Heart right ventricle (tissue), 16 donors: Measurements from ENCODE around the gene MTSS2. TPM values are rescaled to one million over a fixed set of nuclear protein-coding genes. Genes with fewer than 3 reads are reported as not detected.
A peak's percentile ranks its signal among the peaks of the same experiment; 100 is the strongest.

Experiments
- ATAC-seq, 8 donors: fragments of 200-7000 bp; cut with Tn5 transposase; one replicate each; pipeline ENCODE4 v1.9.1; 2020; ENCODE audit warnings: mild to moderate bottlenecking in 8 of 8, moderate library complexity in 8 of 8, moderate number of reproducible peaks in 1 of 8
- DNase-seq, 2 donors: peaks; one replicate each; pipeline ENCODE4 v3.0.0-alpha.2; 2020
- H3K27ac ChIP-seq, 10 donors: fragments of 200-600 bp; sonication (generic) in 2 of 10; one replicate each; pipeline versions ENCODE4 v1.5.0 to v1.8.0; 2020 to 2022; ENCODE audit warnings: mild to moderate bottlenecking in 3 of 10
- H3K27me3 ChIP-seq, 7 donors: fragments of 200-600 bp; one replicate each; pipeline ENCODE4 v1.8.0; 2021 to 2022; ENCODE audit warnings: mild to moderate bottlenecking in 2 of 7
- H3K36me3 ChIP-seq, 9 donors: fragments of 200-600 bp; sonication (generic) in 1 of 9; one replicate each; pipeline versions ENCODE4 v1.5.0 to v1.8.0; 2020 to 2022; ENCODE audit warnings: mild to moderate bottlenecking in 2 of 9
- H3K4me1 ChIP-seq, 9 donors: fragments of 200-600 bp; sonication (generic) in 1 of 9; one replicate each; pipeline versions ENCODE4 v1.5.0 to v1.8.0; 2020 to 2022; ENCODE audit warnings: mild to moderate bottlenecking in 4 of 9
- H3K4me3 ChIP-seq, 10 donors: fragments of 200-600 bp; sonication (generic) in 2 of 10; one replicate each; pipeline versions ENCODE4 v1.5.0 to v1.8.0; 2020 to 2022; ENCODE audit warnings: mild to moderate bottlenecking in 7 of 10, moderate library complexity in 2 of 10
- H3K9me3 ChIP-seq, 11 donors: fragments of 200-600 bp in 10 of 11; sonication (generic) in 2 of 11; one replicate each; pipeline versions ENCODE4 v1.5.0 to v1.8.0; 2013 to 2022; ENCODE audit warnings: mild to moderate bottlenecking in 2 of 11, control low read depth in 1 of 11, moderate library complexity in 1 of 11
- WGBS, 2 donors: extraction: QIAGEN DNeasy Blood & Tissue Kit; methylation state at CpG; one replicate each; pipeline ENCODE4 v1.1.7; 2013; ENCODE audit warnings: inconsistent platforms in 1 of 2; 5-methylcytosine and 5-hydroxymethylcytosine counted together
- intact Hi-C, 10 donors: fragments of 100-400 bp; cut with DNase I; formaldehyde crosslinking; loops; one replicate each; pipeline versions ENCODE4 v1.11.1 to v1.14.2; 2022
- polyA plus RNA-seq, 2 donors: library from polyadenylated mRNA; stranded (reverse); fragments of 200-250 nt; gene quantifications; one replicate each; pipeline ENCODE4 v1.2.3, GENCODE V29; 2013
- total RNA-seq, 10 donors: library from RNA; stranded (reverse); fragmentation: NEBNext Ultra II Directional in 3 of 10; extraction: Animal tissue kit (Norgen Biotek cat#: 25700) in 3 of 10; gene quantifications; one replicate each; pipeline versions ENCODE4 v1.2.1 to v1.2.4, GENCODE V29; 2021 to 2023
- TF ChIP-seq, protein P1 (sequence below), 9 donors: fragments of 200-600 bp; sonication (generic) in 2 of 9; IDR thresholded peaks; one replicate each; pipeline versions ENCODE4 v1.5.0 to v1.8.0; 2021 to 2022; ENCODE audit warnings: antibody characterized with exemption in 9 of 9, mild to moderate bottlenecking in 5 of 9, moderate library complexity in 1 of 9
- donor health status: Arrhythmogenic right ventricular cardiomyopathy.
- donor health status: ischemic (EF 13 %, LVEDD 7.1; RV severe dilation, severe dysfunction).
- donor health status: healthy with polysubstance abuse.
- donor health status: DM: no; HTN: yes; CAD: no.
- donor health status: DM: no; HTN: no; CAD: no.
- donor health status: ischemic (EF 25% LVEDD 6.9; RV normal size, moderate dysfunction).
- donor health status: ischemic (EF 25% LVEDD 5.7; RV mildly dilated, moderate dysfunction).
- donor health status: healthy.
- donor health status: DM: yes; HTN: yes; CAD: no.
- donor health status: Ischemic cardiomyopathy.
- donor health status: ischemic (EF 35%, LVEDD 5.7; RV mildly dilated, moderate dysfunction).
- donor health status: nonischemic (EF 11% LVEDD 7.7; RV severe dilation, severe dysfunction).
- donor health status: DM: yes; HTN: yes; CAD: no.
- donor health status: PGD.
- donor health status: ischemic (EF 29% LVEDD 5.4; RV normal size, mild dysfunction).
- donor health status: nonischemic (EF 23%, LVEDD 6.1; RV moderate dilation, normal function).

Gene MTSS2
- total and polyA plus RNA-seq, 12 donors = 39.0 to 121 (median 58.9) TPM

DNA sequence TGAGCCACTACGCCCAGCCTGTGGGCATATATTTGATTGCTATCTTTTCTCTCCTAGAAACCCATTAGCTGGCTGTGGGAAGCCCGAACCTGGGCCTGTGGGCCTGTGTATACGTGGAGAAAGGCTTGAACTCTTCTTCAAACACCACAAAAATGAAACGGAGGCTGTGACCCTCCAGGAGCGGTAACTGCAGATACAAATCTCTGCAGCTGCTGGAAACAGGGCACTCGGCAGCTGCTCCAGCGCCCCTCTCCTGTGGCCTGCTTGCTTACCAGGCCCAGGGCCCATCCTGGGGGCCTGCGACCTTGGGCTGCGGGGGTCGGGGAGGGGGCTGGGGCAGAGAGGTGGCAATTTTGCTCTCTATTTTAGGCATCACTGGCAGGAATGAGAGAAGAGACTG is 28.0 kb upstream of the MTSS2 start:
- H3K4me3 ChIP-seq = no peak overlapping the region
- intact Hi-C loops = no loop called here
- ATAC-seq = no peak

DNA sequence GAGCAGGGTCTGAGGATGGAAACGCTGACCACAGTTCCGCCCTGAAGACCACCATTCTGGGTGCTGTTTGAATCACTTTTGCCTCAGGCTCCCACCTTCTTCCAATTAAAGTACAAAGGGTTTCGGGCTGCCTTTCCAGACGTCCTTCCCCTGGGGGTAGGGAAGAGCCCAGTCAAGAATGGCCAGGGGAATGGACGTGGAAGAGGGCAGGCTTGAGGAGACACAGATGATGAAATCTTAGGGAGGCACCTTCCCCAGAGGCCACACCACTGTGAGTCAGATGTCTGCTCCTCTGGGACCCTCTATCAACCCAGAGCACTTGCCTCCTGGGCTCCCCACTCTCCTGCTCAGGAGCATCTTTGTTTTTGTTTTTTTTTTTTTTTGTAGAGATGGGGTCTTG is 27.5 kb upstream of the MTSS2 start:
- Histone ChIP-seq H3K4me1 (peaks cover 9 to 44% (median 30%) of the 10 kb centered on the region in 9 donors), H3K4me3 (no peak overlapping the region), H3K27me3 (no peaks in the 10 kb centered on the region), H3K27ac (no peak overlapping the region), H3K36me3 (peaks cover 0 to 6% (median 0%) of the 10 kb centered on the region in 9 donors), H3K9me3 (no peaks in the 10 kb centered on the region)
- DNase-seq (no peak), ATAC-seq (no peak)
- 71 to 92% methylated on average over 5 of the region's 5 CpGs for WGBS, 2 donors
- TF ChIP-seq, protein P1, sequence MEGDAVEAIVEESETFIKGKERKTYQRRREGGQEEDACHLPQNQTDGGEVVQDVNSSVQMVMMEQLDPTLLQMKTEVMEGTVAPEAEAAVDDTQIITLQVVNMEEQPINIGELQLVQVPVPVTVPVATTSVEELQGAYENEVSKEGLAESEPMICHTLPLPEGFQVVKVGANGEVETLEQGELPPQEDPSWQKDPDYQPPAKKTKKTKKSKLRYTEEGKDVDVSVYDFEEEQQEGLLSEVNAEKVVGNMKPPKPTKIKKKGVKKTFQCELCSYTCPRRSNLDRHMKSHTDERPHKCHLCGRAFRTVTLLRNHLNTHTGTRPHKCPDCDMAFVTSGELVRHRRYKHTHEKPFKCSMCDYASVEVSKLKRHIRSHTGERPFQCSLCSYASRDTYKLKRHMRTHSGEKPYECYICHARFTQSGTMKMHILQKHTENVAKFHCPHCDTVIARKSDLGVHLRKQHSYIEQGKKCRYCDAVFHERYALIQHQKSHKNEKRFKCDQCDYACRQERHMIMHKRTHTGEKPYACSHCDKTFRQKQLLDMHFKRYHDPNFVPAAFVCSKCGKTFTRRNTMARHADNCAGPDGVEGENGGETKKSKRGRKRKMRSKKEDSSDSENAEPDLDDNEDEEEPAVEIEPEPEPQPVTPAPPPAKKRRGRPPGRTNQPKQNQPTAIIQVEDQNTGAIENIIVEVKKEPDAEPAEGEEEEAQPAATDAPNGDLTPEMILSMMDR (IDR thresholded peaks at IDR 0.05) = no peak
- intact Hi-C loops = no loop called here

More for the DNA sequence above, 28.0 kb upstream of the MTSS2 start:
- H3K4me1 ChIP-seq = peaks cover 9 to 42% (median 30%) of the 10 kb centered on the region in 9 donors
- no peak for DNase-seq
- H3K27ac ChIP-seq = peak overlapping the region in 1 of 10 donors; percentile 67
- TF ChIP-seq, protein P1 (IDR thresholded peaks at IDR 0.05) = no peak
- no peaks in the 10 kb centered on the region for H3K9me3 ChIP-seq
- H3K36me3 ChIP-seq = peaks cover 0 to 6% (median 0%) of the 10 kb centered on the region in 9 donors
- 95% methylated on average over 10 of the region's 10 CpGs for WGBS, 2 donors
- H3K27me3 ChIP-seq = no peaks in the 10 kb centered on the region

DNA sequence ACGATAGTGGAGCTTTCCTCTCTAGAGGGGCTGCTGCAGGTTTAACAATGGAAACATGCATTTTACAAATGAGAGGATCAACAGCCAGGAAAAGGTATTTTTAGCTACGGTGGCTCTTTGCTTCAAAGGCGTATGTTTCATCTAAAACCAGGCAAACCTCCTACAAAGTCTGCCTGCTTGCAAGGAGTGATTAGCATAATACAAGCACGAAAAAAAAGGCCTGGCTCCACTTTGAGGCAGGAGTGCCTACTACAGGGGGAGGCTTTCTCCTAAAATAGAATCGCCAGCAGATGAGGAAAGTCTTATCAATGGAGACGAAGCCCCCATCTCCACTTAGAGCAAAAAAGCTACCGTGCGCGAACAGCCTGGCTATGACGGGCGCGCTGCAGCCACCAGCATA is 27.1 kb upstream of the MTSS2 start:
- H3K9me3 ChIP-seq = no peaks in the 10 kb centered on the region
- ATAC-seq (no peak), DNase-seq (no peak)
- H3K4me1 ChIP-seq = peaks cover 9 to 44% (median 30%) of the 10 kb centered on the region in 9 donors
- TF ChIP-seq, protein P1 (IDR thresholded peaks at IDR 0.05) = no peak
- WGBS, 2 donors = 83 to 87% methylated on average over 12 of the region's 12 CpGs
- no peaks in the 10 kb centered on the region for H3K27me3 ChIP-seq
- H3K36me3 ChIP-seq = peaks cover 0 to 6% (median 0%) of the 10 kb centered on the region in 9 donors
- intact Hi-C loops = no loop called here
- H3K4me3 ChIP-seq = no peak overlapping the region
- no peak overlapping the region for H3K27ac ChIP-seq

DNA sequence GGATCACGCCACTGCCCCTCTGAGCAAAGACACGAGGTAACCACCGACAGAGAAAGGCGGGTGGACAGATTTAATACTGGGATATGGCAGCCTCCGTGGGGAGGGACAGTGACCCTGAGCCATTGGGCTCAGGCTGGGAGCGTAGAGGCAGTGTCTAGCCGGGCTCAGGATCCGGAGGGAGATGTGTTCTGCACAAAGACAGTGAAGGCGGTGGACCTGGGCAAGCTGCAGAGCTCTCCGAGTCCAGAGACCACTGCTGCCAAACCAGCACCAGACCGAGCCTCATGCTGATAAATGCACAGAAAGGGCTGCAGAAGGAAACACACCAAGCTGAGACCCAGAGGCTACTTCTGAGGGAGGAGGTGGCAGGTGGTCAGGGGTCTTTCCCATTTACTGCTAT is 26.5 kb upstream of the MTSS2 start:
- ATAC-seq = no peak
- H3K27ac ChIP-seq = no peak overlapping the region
- WGBS, 2 donors = 87 to 94% methylated on average over 11 of the region's 11 CpGs
- TF ChIP-seq, protein P1 (IDR thresholded peaks at IDR 0.05) = no peak
- H3K4me3 ChIP-seq = no peak overlapping the region
- intact Hi-C loops = no loop called here
- no peaks in the 10 kb centered on the region for H3K9me3 ChIP-seq
- peaks cover 0 to 6% (median 0%) of the 10 kb centered on the region in 9 donors for H3K36me3 ChIP-seq
- no peaks in the 10 kb centered on the region for H3K27me3 ChIP-seq
- DNase-seq = no peak
- H3K4me1 ChIP-seq = peaks cover 9 to 48% (median 34%) of the 10 kb centered on the region in 9 donors
